ENCODE measurements around the gene CACNA1D.

Gene CACNA1D

GRCh38 chr3:53787016-53787415 is 292.6 kb downstream of the CACNA1D start:
- no peak for DNase-seq (ENCODE audit: low read depth)

GRCh38 chr3:53788038-53788437 is 293.6 kb downstream of the CACNA1D start:
- no peak for DNase-seq (ENCODE audit: low read depth)

- no peak for DNase-seq (ENCODE audit: low read depth)
Measured at GRCh38 chr3:53789459-53789858, 295.0 kb downstream of the CACNA1D start.

- no peak for DNase-seq (ENCODE audit: low read depth)
Measured at GRCh38 chr3:53790470-53790869, 296.1 kb downstream of the CACNA1D start.

GRCh38 chr3:53791317-53791716 is 296.9 kb downstream of the CACNA1D start:
- DNase-seq (ENCODE audit: low read depth) = no peak

- DNase-seq (ENCODE audit: low read depth) = no peak
Measured at GRCh38 chr3:53792866-53793265, 298.5 kb downstream of the CACNA1D start.

GRCh38 chr3:53794597-53794996 is 300.2 kb downstream of the CACNA1D start:
- DNase-seq (ENCODE audit: low read depth) = no peak

- DNase-seq (ENCODE audit: low read depth) = no peak
Measured at GRCh38 chr3:53795176-53795575, 300.8 kb downstream of the CACNA1D start.

- no peak for DNase-seq (ENCODE audit: low read depth)
Measured at GRCh38 chr3:53795789-53796560, 301.6 kb downstream of the CACNA1D start.

- no peak for DNase-seq (ENCODE audit: low read depth)
Measured at GRCh38 chr3:53798144-53798543, 303.7 kb downstream of the CACNA1D start.

- no peak for DNase-seq (ENCODE audit: low read depth)
Measured at GRCh38 chr3:53799338-53799865, 305.0 kb downstream of the CACNA1D start.

- DNase-seq (ENCODE audit: low read depth) = no peak
Measured at GRCh38 chr3:53800041-53800906, 305.9 kb downstream of the CACNA1D start.

GRCh38 chr3:53801319-53801718 is 306.9 kb downstream of the CACNA1D start:
- no peak for DNase-seq (ENCODE audit: low read depth)

GRCh38 chr3:53802256-53802880 is 308.0 kb downstream of the CACNA1D start:
- DNase-seq (ENCODE audit: low read depth) = no peak

GRCh38 chr3:53803124-53803815 is 308.9 kb downstream of the CACNA1D start:
- no peak for DNase-seq (ENCODE audit: low read depth)

- DNase-seq (ENCODE audit: low read depth) = no peak
Measured at GRCh38 chr3:53803816-53804695, 309.6 kb downstream of the CACNA1D start.

GRCh38 chr3:53804697-53805462 is 310.5 kb downstream of the CACNA1D start:
- DNase-seq (ENCODE audit: low read depth) = no peak

GRCh38 chr3:53805463-53806159 is 311.2 kb downstream of the CACNA1D start:
- DNase-seq (ENCODE audit: low read depth) = no peak
